H1 (cell line): ENCODE measurements around the gene TDRD1. TPM values are rescaled to one million over a fixed set of nuclear protein-coding genes. Genes with fewer than 3 reads are reported as not detected.

ENCODE experiments used
- CHD2 ChIP-seq: IDR thresholded peaks from 2 replicates; pipeline ENCODE4 v1.6.1; 2012; ENCODE audit warnings: low read length, improper control_type of control experiment
- polyA plus RNA-seq, 7 experiments: library from polyadenylated mRNA; depleted of rRNA in 3 of 7; stranded (reverse) in 5 of 7; unstranded in 2 of 7; fragments of >200 nt in 5 of 7; fragments of 200-250 nt in 2 of 7; gene quantifications; 1 replicate in 5 of 7; 2 replicates in 1 of 7; 4 replicates in 1 of 7; pipeline versions ENCODE4 v1.2.1 to v1.2.3, GENCODE V29; 2011 to 2013; ENCODE audit warnings: missing spikeins in 2 of 7, mixed read lengths in 2 of 7
- total RNA-seq: library from RNA; stranded (reverse); fragmentation: NEBNext Ultra II Directional; extraction: Animal tissue kit (Norgen Biotek cat#: 25700); gene quantifications from 2 replicates; pipeline ENCODE4 v1.2.1, GENCODE V29; 2021

Gene TDRD1
- total and polyA plus RNA-seq, 2 of the 8 experiments (the other 6 are each of a cell fraction or from before 2014, with no cell fraction given) = 0.02 to 0.71 TPM

DNA sequence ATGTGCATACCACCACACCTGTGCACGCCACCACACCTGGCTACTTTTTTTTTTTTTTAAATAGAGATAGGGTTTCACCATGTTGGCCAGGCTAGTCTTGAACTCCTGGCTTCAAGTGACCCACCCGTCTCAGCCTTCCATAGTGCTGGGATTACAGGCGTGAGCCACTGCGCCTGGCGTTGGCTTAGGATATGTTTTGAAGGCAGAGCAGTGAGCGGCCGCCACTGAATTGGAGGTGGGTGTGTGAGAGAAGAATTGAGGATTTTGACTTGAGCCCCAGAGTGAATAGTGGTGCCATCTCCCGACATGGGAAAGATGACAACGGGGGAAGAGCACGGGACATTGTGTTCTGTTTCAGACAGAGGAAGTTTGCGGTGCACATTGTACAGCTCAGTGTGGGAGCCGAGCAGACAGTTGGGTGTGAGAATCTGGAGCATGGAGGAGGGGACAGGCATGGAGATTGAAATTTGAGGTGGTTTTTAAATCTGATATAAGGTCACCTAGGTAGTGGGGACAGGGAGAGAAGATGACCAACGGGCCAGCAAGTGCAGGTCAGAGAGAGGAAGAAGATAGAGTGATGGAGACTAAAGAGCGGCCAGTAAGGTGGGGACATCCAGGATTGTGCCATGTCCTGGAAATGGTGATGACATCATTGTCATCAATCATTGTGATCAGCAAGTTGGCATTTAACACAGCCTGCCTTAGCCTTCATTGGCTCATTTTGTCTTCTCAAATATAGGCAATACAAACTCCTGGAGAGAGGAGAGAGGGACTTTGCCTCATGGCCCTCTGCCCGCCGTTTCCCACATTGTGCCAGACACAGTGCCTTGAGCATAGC lies 95.7 kb downstream of the TDRD1 start (continued):
- TF ChIP-seq CHD2 = no peak
